ENCODE results near the gene DDX54.
"Not testable (repeated sequence)": the region's sequence is repeated elsewhere in the genome, so short reads cannot be mapped to it uniquely, and the experiment has no call there.

Gene DDX54

GRCh38 chr12:113120670-113121370 is 64.5 kb downstream of the DDX54 start:
- H3K27ac Mint-ChIP-seq, result no peak overlapping the region
- no peaks in the 10 kb centered on the region for H3K9me3 Mint-ChIP-seq (ENCODE audit: low read depth)
- peaks cover 2% of the 10 kb centered on the region for H3K27me3 Mint-ChIP-seq
- peaks cover 2% of the 10 kb centered on the region for H3K36me3 Mint-ChIP-seq
- H3K4me3 Mint-ChIP-seq, result no peak overlapping the region
- H3K4me1 Mint-ChIP-seq (ENCODE audit: low read depth), result no peaks in the 10 kb centered on the region

- Mint-ChIP-seq H3K4me3 (no peak overlapping the region), H3K9me3 (ENCODE audit: low read depth) (no peaks in the 10 kb centered on the region), H3K27me3 (peaks cover 2% of the 10 kb centered on the region), H3K27ac (no peak overlapping the region), H3K4me1 (ENCODE audit: low read depth) (no peaks in the 10 kb centered on the region), H3K36me3 (peaks cover 2% of the 10 kb centered on the region)
Observed at GRCh38 chr12:113119980-113120669, 65.2 kb downstream of the DDX54 start.

GRCh38 chr12:113118142-113118541 is 67.1 kb downstream of the DDX54 start:
- Mint-ChIP-seq H3K27me3 (peaks cover 2% of the 10 kb centered on the region), H3K9me3 (ENCODE audit: low read depth) (no peaks in the 10 kb centered on the region), H3K36me3 (peaks cover under 1% of the 10 kb centered on the region), H3K27ac (no peak overlapping the region), H3K4me1 (ENCODE audit: low read depth) (no peaks in the 10 kb centered on the region), H3K4me3 (no peak overlapping the region)

GRCh38 chr12:113117684-113118083 is 67.6 kb downstream of the DDX54 start:
- H3K9me3 Mint-ChIP-seq (ENCODE audit: low read depth); H3K27me3 Mint-ChIP-seq; H3K4me1 Mint-ChIP-seq (ENCODE audit: low read depth); H3K36me3 Mint-ChIP-seq; H3K27ac Mint-ChIP-seq; H3K4me3 Mint-ChIP-seq: not testable (repeated sequence)

- Mint-ChIP-seq H3K27ac (no peak overlapping the region), H3K36me3 (no peaks in the 10 kb centered on the region), H3K4me1 (ENCODE audit: low read depth) (no peaks in the 10 kb centered on the region), H3K4me3 (no peak overlapping the region), H3K9me3 (ENCODE audit: low read depth) (no peaks in the 10 kb centered on the region), H3K27me3 (no peaks in the 10 kb centered on the region)
Observed at GRCh38 chr12:113116875-113117274, 68.4 kb downstream of the DDX54 start.

GRCh38 chr12:113115455-113116126 is 69.7 kb downstream of the DDX54 start:
- no peaks in the 10 kb centered on the region for H3K9me3 Mint-ChIP-seq (ENCODE audit: low read depth)
- H3K27me3 Mint-ChIP-seq, result no peaks in the 10 kb centered on the region
- H3K36me3 Mint-ChIP-seq, result no peaks in the 10 kb centered on the region
- H3K4me1 Mint-ChIP-seq (ENCODE audit: low read depth), result no peaks in the 10 kb centered on the region
- no peak overlapping the region for H3K27ac Mint-ChIP-seq
- H3K4me3 Mint-ChIP-seq, result no peak overlapping the region

- no peaks in the 10 kb centered on the region for H3K36me3 Mint-ChIP-seq
- no peaks in the 10 kb centered on the region for H3K27me3 Mint-ChIP-seq
- no peak overlapping the region for H3K27ac Mint-ChIP-seq
- H3K9me3 Mint-ChIP-seq (ENCODE audit: low read depth), result no peaks in the 10 kb centered on the region
- peaks cover 6% of the 10 kb centered on the region for H3K4me1 Mint-ChIP-seq (ENCODE audit: low read depth)
- no peak overlapping the region for H3K4me3 Mint-ChIP-seq
Observed at GRCh38 chr12:113114447-113115178, 70.7 kb downstream of the DDX54 start.

GRCh38 chr12:113113397-113113796 is 71.9 kb downstream of the DDX54 start:
- H3K9me3 Mint-ChIP-seq (ENCODE audit: low read depth), result no peaks in the 10 kb centered on the region
- no peak overlapping the region for H3K27ac Mint-ChIP-seq
- H3K4me3 Mint-ChIP-seq, result no peak overlapping the region
- H3K27me3 Mint-ChIP-seq, result no peaks in the 10 kb centered on the region
- H3K4me1 Mint-ChIP-seq (ENCODE audit: low read depth), result peaks cover 6% of the 10 kb centered on the region
- H3K36me3 Mint-ChIP-seq, result no peaks in the 10 kb centered on the region

GRCh38 chr12:113112043-113112899 is 73.0 kb downstream of the DDX54 start:
- Mint-ChIP-seq H3K36me3 (no peaks in the 10 kb centered on the region), H3K4me3 (no peak overlapping the region), H3K27ac (no peak overlapping the region), H3K4me1 (ENCODE audit: low read depth) (peaks cover 6% of the 10 kb centered on the region), H3K27me3 (no peaks in the 10 kb centered on the region), H3K9me3 (ENCODE audit: low read depth) (no peaks in the 10 kb centered on the region)

- no peaks in the 10 kb centered on the region for H3K9me3 Mint-ChIP-seq (ENCODE audit: low read depth)
- no peak overlapping the region for H3K27ac Mint-ChIP-seq
- H3K4me1 Mint-ChIP-seq (ENCODE audit: low read depth), result peaks cover 6% of the 10 kb centered on the region
- H3K4me3 Mint-ChIP-seq, result no peak overlapping the region
- no peaks in the 10 kb centered on the region for H3K36me3 Mint-ChIP-seq
- no peaks in the 10 kb centered on the region for H3K27me3 Mint-ChIP-seq
Observed at GRCh38 chr12:113111247-113111646, 74.0 kb downstream of the DDX54 start.

- Mint-ChIP-seq H3K4me3 (no peak overlapping the region), H3K27ac (no peak overlapping the region), H3K36me3 (no peaks in the 10 kb centered on the region), H3K27me3 (no peaks in the 10 kb centered on the region), H3K4me1 (ENCODE audit: low read depth) (peaks cover 6% of the 10 kb centered on the region), H3K9me3 (ENCODE audit: low read depth) (no peaks in the 10 kb centered on the region)
Observed at GRCh38 chr12:113109872-113110599, 75.2 kb downstream of the DDX54 start.

- Mint-ChIP-seq H3K4me3 (no peak overlapping the region), H3K27ac (no peak overlapping the region), H3K9me3 (ENCODE audit: low read depth) (no peaks in the 10 kb centered on the region), H3K36me3 (no peaks in the 10 kb centered on the region), H3K27me3 (no peaks in the 10 kb centered on the region), H3K4me1 (ENCODE audit: low read depth) (peaks cover 7% of the 10 kb centered on the region)
Observed at GRCh38 chr12:113109360-113109759, 75.9 kb downstream of the DDX54 start.

GRCh38 chr12:113108308-113108707 is 77.0 kb downstream of the DDX54 start:
- Mint-ChIP-seq H3K27ac (no peak overlapping the region), H3K27me3 (no peaks in the 10 kb centered on the region), H3K4me3 (no peak overlapping the region), H3K36me3 (no peaks in the 10 kb centered on the region), H3K4me1 (ENCODE audit: low read depth) (peaks cover 11% of the 10 kb centered on the region), H3K9me3 (ENCODE audit: low read depth) (no peaks in the 10 kb centered on the region)
